ENCODE measurements around the gene FXYD1.

DNA sequence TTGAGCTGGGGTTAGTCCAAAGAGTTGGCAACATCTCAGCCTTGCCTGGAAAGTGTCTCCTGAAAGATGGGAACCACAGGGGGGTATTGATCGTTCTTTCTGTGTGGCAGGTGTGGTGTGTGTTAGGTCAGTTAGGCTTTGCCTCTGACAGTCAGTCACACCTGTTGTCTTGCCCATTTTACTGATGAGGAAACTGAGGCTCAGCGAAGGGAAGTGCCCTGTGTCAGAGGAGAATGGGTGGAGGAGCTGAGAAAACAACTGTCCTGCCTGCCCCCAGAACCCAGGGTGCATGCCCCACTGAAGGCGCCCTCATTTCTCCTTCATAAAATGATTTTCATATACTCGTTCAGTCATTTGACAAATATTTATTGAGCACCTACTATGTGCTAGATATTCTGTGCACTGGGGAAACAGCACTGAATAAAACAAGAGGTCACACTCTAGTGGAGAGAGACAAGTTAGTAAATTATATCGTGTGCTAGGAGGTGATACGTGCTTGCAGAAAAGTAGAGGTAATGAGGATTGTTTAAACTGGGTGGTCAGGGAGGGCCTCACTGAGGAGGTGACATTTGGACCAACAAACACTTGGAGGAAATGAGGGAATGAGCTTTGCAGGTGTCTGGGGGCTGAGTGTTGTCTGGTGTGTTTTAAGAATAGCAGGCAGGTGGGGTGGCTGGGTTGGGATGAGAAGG is 17.5 kb downstream of the FXYD1 start:
- TF ChIP-seq EZH2 (IDR thresholded peaks at IDR 0.05; ENCODE audit: low read depth), result no peak
- TF ChIP-seq, protein P1, sequence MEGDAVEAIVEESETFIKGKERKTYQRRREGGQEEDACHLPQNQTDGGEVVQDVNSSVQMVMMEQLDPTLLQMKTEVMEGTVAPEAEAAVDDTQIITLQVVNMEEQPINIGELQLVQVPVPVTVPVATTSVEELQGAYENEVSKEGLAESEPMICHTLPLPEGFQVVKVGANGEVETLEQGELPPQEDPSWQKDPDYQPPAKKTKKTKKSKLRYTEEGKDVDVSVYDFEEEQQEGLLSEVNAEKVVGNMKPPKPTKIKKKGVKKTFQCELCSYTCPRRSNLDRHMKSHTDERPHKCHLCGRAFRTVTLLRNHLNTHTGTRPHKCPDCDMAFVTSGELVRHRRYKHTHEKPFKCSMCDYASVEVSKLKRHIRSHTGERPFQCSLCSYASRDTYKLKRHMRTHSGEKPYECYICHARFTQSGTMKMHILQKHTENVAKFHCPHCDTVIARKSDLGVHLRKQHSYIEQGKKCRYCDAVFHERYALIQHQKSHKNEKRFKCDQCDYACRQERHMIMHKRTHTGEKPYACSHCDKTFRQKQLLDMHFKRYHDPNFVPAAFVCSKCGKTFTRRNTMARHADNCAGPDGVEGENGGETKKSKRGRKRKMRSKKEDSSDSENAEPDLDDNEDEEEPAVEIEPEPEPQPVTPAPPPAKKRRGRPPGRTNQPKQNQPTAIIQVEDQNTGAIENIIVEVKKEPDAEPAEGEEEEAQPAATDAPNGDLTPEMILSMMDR (conservative IDR thresholded peaks at IDR 0.05), result no peak

Measured in PC-9 (cell line).